Thymus (tissue), 11 donors: Measurements from ENCODE around the gene SERPINB13. TPM values are rescaled to one million over a fixed set of nuclear protein-coding genes. Genes with fewer than 3 reads are reported as not detected.

Experiments
- DNase-seq, 9 donors: peaks; one replicate each; pipeline ENCODE4 v3.0.0-alpha.2; 2013; ENCODE audit warnings: low spot score in 9 of 9, low read depth in 6 of 9, missing footprints in 1 of 9
- H3K27ac ChIP-seq, 2 donors: one replicate each; pipeline ENCODE4 v1.5.1; 2013; ENCODE audit warnings: control low read depth in 1 of 2, low read depth in 1 of 2, low read length in 1 of 2, mild to moderate bottlenecking in 1 of 2, moderate library complexity in 1 of 2
- H3K27me3 ChIP-seq, 2 donors: one replicate each; pipeline ENCODE4 v1.5.1; 2013; ENCODE audit warnings: low read length in 1 of 2; ENCODE audit not compliant: control insufficient read depth in 2 of 2, insufficient read depth in 1 of 2
- H3K36me3 ChIP-seq, 2 donors: one replicate each; pipeline ENCODE4 v1.5.1; 2013; ENCODE audit warnings: low read length in 1 of 2, mild to moderate bottlenecking in 1 of 2, moderate library complexity in 1 of 2; ENCODE audit not compliant: control insufficient read depth in 2 of 2, insufficient read depth in 2 of 2
- H3K4me1 ChIP-seq, 2 donors: one replicate each; pipeline ENCODE4 v1.5.1; 2013; ENCODE audit warnings: low read length in 2 of 2; ENCODE audit not compliant: control insufficient read depth in 2 of 2, insufficient read depth in 2 of 2
- H3K4me3 ChIP-seq, 2 donors: one replicate each; pipeline ENCODE4 v1.5.1; 2013; ENCODE audit warnings: low read length in 2 of 2, control low read depth in 1 of 2, mild to moderate bottlenecking in 1 of 2
- H3K9me3 ChIP-seq, 2 donors: one replicate each; pipeline ENCODE4 v1.5.1; 2013; ENCODE audit warnings: low read length in 1 of 2, mild to moderate bottlenecking in 1 of 2; ENCODE audit not compliant: control insufficient read depth in 2 of 2, insufficient read depth in 1 of 2
- WGBS: extraction: QIAGEN DNeasy Blood & Tissue Kit; methylation state at CpG from one replicate; pipeline ENCODE4 v1.1.7; 2013; 5-methylcytosine and 5-hydroxymethylcytosine counted together
- polyA plus RNA-seq: library from polyadenylated mRNA; stranded (reverse); fragments of 200-250 nt; gene quantifications from one replicate; pipeline ENCODE4 v1.2.3, GENCODE V29; 2013
- total RNA-seq: library from RNA; stranded (reverse); fragments of 120-200 nt; gene quantifications from one replicate; pipeline ENCODE4 v1.2.4, GENCODE V29; 2013
- donor health status: healthy.

SERPINB13 gene
- total and polyA plus RNA-seq, 2 donors: 0.99 to 9.8 TPM

DNA sequence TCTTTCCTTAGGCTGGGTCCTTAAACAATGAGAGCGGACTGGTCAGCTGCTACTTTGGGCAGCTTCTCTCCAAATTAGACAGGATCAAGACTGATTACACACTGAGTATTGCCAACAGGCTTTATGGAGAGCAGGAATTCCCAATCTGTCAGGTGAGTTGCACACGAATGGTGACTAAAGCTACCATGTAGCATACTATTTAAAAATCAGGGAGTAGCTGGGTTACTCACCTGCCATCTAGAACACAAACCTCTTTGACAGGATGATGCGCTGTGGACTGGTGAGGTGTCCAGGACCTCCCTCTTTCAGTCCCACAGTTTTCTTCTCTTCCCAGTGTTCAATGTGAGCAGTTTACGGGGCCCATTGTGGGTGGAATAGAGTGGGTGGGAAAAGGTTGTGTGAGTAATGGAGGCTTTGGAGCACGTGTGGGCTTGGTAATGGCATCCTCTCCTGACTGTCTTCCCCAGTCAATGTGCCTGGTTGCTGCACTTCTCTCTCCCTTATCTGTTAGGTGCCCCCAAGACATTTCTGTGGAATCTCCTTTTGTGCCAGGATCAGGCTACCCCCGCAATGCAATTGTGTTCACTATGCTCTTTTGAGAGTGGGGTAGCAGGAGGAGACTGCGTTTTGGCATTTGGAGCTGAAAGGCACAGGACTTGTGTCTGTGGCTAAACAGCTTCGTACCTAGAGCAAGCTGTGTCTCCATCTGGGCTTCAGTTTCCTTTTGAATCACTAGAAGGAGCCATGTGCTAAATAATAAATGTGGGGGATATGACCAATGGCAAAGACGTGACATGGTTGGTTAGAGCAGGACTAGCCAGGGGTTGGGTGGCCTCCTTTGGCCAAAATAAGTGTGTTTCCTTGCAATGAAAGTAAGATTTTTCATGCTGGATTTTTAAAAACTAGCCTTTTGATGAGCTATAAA lies 27.3 kb upstream of the SERPINB13 start:
- H3K4me1 ChIP-seq: no peaks in the 10 kb centered on the region
- 94% methylated on average over 9 of the region's 9 CpGs for WGBS
- H3K36me3 ChIP-seq: no peaks in the 10 kb centered on the region
- H3K27ac ChIP-seq: no peak overlapping the region
- H3K4me3 ChIP-seq: no peak overlapping the region
- DNase-seq: no peak
- no peaks in the 10 kb centered on the region for H3K27me3 ChIP-seq
- no peaks in the 10 kb centered on the region for H3K9me3 ChIP-seq

DNA sequence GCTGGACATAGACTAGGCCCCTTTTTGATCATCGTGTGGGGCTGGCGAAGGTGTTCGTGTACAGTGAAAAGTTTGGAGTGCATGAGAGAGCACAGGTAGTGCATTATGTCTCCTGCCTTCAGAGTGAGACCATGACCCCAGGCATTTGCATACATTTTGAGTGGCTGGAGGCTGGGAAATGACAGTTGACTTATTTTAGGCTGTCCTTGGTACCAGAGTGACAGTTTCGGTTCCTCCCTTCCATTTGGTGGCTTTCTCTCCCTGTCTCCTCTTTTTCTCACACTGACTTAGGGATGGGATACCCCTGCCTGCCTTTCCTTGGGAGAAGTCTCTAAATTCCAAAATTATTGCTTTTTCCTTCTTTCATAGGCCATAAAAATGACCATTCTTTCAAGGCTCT lies 24.9 kb upstream of the SERPINB13 start:
- Histone ChIP-seq H3K27ac (no peak overlapping the region), H3K4me3 (no peak overlapping the region), H3K27me3 (no peaks in the 10 kb centered on the region), H3K9me3 (no peaks in the 10 kb centered on the region), H3K36me3 (no peaks in the 10 kb centered on the region), H3K4me1 (no peaks in the 10 kb centered on the region)
- DNase-seq: no peak
- WGBS: 98% methylated on average over 4 of the region's 4 CpGs

DNA sequence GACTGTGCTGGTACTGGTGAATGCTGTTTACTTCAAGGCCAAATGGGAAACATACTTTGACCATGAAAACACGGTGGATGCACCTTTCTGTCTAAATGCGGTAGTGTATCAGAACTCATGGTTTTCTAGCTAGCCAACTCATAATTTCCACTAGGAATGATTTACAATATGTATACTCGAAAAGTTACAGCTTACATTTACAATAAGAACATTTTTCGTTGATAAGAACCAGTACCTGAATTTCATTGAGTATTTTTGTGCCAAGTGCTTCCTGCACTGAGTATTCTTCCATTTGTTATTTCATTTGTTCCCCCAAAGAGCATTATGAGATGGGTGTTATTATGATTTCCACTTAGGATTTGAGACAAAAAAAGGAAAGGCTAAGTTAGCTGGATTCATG lies 23.1 kb upstream of the SERPINB13 start:
- DNase-seq: no peak
- Histone ChIP-seq H3K36me3 (no peaks in the 10 kb centered on the region), H3K4me1 (no peaks in the 10 kb centered on the region), H3K4me3 (no peak overlapping the region), H3K27ac (no peak overlapping the region), H3K9me3 (no peaks in the 10 kb centered on the region), H3K27me3 (no peaks in the 10 kb centered on the region)
- 95% methylated on average over 4 of the region's 4 CpGs for WGBS

DNA sequence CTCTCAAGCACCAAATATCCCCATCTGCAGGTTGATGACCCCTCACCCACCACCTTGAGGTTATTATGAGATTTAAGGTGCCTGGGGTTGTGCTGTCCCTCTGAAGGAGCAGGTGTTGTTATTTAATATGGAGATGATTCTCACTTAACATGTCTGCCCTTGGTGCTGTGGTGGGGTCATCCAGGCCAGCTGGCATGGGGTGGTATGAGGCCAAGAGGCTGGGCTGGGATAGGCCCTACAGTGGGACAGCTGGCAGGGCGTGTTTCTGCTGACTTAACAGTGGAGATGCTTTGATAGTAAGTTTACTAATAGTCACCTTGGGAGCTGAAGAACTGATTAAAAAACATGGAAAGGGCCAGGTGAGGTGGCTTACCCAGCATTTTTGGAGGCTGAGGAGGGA lies 22.6 kb upstream of the SERPINB13 start:
- no peaks in the 10 kb centered on the region for H3K36me3 ChIP-seq
- H3K27ac ChIP-seq: no peak overlapping the region
- no peaks in the 10 kb centered on the region for H3K27me3 ChIP-seq
- DNase-seq: no peak
- H3K9me3 ChIP-seq: no peaks in the 10 kb centered on the region
- WGBS: 96% methylated on average over 1 of the region's 1 CpG
- H3K4me3 ChIP-seq: no peak overlapping the region
- no peaks in the 10 kb centered on the region for H3K4me1 ChIP-seq

DNA sequence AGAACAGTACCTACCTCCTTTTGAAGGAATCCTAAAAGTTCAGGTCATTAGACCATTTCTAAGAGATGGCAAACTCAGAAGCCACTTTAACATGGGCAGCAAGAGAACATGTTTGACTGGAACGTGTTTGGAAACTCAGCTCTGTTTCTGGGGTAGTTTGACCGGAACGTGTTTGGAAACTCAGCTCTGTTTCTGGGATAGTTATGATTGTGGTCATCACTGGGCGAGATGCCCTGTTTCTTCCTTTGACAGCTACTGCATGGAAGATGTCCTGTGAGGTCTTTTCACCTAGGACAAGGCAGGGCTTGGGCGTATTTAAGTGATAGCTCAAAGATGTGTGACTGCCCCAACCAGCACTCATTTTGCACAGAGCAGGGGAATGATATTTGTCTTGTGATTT lies 19.9 kb upstream of the SERPINB13 start:
- no peak overlapping the region for H3K4me3 ChIP-seq
- no peak overlapping the region for H3K27ac ChIP-seq
- H3K4me1 ChIP-seq: no peaks in the 10 kb centered on the region
- H3K36me3 ChIP-seq: no peaks in the 10 kb centered on the region
- H3K27me3 ChIP-seq: no peaks in the 10 kb centered on the region
- H3K9me3 ChIP-seq: no peaks in the 10 kb centered on the region
- no peak for DNase-seq
- 90% methylated on average over 5 of the region's 5 CpGs for WGBS

DNA sequence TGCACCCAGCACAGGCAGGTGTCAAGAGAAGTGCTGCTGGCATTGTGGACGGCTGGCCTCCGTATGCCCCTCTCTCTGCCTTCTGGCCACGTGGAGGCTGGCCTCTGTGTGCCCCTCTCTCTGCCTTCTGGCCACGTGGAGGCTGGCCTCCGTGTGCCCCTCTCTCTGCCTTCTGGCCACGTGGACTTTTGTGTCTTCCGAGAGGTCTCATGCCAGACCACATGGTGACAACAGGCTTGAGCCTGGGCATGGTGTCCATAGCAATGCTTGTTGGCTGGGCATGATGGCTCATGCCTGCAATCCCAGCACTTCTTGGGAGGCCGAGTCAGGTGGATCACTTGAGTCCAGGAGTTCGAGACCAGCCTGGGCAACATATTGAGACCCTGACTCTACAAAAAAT lies 19.3 kb upstream of the SERPINB13 start:
- WGBS: 87% methylated on average over 9 of the region's 9 CpGs
- no peaks in the 10 kb centered on the region for H3K4me1 ChIP-seq
- no peaks in the 10 kb centered on the region for H3K36me3 ChIP-seq
- H3K27ac ChIP-seq: no peak overlapping the region
- H3K27me3 ChIP-seq: no peaks in the 10 kb centered on the region
- DNase-seq: no peak
- H3K9me3 ChIP-seq: no peaks in the 10 kb centered on the region
- H3K4me3 ChIP-seq: no peak overlapping the region

DNA sequence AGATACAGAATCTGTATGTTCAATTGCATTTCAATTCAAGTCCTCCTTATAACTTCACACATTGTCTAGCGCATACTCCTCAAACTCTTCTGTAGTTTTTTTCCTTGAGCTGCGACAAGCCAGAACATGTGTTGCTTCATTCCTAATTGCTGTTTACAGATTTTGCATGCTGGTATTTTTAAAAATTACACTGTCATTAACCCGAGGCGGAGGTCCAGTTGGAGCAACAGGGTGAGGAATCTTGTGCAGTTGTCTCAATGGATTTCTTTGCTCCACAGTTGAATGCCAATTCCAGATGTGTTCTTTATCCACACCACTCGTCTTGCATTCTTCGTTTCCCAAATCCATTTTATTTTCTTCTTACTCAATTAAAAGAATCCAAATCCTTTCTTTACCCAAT lies 16.4 kb upstream of the SERPINB13 start:
- DNase-seq: no peak
- H3K4me3 ChIP-seq: no peak overlapping the region
- no peaks in the 10 kb centered on the region for H3K27me3 ChIP-seq
- WGBS: 94% methylated on average over 6 of the region's 6 CpGs
- no peaks in the 10 kb centered on the region for H3K36me3 ChIP-seq
- no peak overlapping the region for H3K27ac ChIP-seq
- no peaks in the 10 kb centered on the region for H3K9me3 ChIP-seq
- no peaks in the 10 kb centered on the region for H3K4me1 ChIP-seq

DNA sequence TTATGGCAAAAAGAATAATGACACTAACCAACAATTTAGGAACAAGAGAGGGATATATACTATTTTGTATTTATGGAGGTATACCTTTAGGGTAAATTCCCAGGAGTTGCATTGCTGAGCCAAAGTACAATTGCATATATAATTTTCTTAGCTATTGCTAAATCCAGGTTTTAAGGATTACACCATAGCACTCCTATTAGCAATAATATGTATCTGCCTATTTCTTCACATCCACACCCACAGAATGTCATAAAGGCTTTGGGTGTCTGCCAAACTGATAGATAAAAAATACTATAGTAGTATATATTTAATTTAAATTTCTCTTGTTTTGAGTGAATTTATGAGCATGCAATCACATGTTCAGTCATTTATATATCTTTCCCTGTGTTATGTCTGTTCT lies 11.5 kb upstream of the SERPINB13 start:
- no peak overlapping the region for H3K4me3 ChIP-seq
- no peak for DNase-seq
- H3K27me3 ChIP-seq: no peaks in the 10 kb centered on the region
- no peak overlapping the region for H3K27ac ChIP-seq
- H3K9me3 ChIP-seq: no peaks in the 10 kb centered on the region
- H3K36me3 ChIP-seq: no peaks in the 10 kb centered on the region
- H3K4me1 ChIP-seq: no peaks in the 10 kb centered on the region

DNA sequence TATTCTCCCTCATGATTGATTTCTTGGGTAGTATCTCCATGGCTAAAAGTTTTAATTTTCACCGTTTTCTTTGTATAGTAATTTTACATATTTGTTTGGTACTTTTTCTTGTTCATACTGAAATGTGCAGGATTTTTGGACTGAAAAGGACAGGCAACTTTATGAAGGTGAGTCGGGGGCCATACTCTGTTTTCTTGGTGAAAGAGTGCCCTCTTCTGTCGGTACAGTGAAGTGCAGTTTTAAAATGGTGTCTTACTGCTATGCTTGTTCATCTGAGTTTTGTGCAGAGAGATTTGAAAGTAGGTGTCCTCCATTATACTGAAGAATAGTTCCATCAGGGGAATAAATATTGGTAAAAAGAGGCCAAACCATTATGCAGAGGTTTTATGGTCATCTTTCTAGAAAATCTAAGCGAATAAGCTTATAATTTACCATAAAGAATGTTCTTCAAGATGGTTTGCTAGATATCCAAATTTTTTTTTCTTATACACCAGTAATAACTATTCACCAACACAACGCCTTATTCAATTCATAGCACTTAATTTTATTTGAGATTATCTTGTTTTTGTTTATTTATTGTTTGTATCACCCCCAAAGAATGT lies 8.7 kb upstream of the SERPINB13 start:
- 18% methylated on average over 5 of the region's 5 CpGs for WGBS
- no peaks in the 10 kb centered on the region for H3K4me1 ChIP-seq
- H3K27me3 ChIP-seq: no peaks in the 10 kb centered on the region
- peak in 8 of 9 donors; percentile 2 to 51 (median 11) for DNase-seq
- H3K4me3 ChIP-seq: no peak overlapping the region
- H3K27ac ChIP-seq: no peak overlapping the region
- H3K36me3 ChIP-seq: no peaks in the 10 kb centered on the region
- no peaks in the 10 kb centered on the region for H3K9me3 ChIP-seq
